ENCODE data around the gene TACC2. TPM values are rescaled to one million over a fixed set of nuclear protein-coding genes. Genes with fewer than 3 reads are reported as not detected.

TACC2 gene
- total RNA-seq, 4 donors from 2014 or later = 46.5 to 106 (median 71.6) TPM

DNA sequence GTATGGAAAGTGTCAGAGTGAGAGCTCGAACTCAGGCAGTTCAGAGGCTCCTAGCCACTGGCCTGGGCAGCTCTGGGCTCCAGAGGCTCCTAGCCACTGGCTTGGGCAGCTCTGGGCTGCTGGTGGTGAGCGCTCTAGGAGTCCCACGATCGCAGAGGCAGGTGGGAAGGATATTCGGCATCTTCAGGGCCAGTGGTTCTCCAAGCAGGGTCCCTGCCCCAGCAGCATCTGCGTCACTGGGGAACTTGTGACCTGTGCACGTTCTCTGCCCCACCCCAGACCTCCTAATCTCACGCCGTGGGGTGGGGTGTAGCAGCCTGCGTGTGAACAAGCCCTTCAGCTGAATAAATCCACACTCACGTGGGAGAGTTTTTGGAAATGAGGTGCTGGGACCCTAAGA lies 256.9 kb downstream of the TACC2 start:
- peaks cover 0 to 13% (median 0%) of the 10 kb centered on the region in 3 donors for H3K4me1 ChIP-seq
- intact Hi-C loops (cut with DNase I) = no loop called here
- H3K27ac ChIP-seq = no peak overlapping the region
- peaks cover 4 to 100% (median 5%) of the 10 kb centered on the region in 3 donors for H3K36me3 ChIP-seq
- no peaks in the 10 kb centered on the region for H3K27me3 ChIP-seq
- TF ChIP-seq, protein P1, sequence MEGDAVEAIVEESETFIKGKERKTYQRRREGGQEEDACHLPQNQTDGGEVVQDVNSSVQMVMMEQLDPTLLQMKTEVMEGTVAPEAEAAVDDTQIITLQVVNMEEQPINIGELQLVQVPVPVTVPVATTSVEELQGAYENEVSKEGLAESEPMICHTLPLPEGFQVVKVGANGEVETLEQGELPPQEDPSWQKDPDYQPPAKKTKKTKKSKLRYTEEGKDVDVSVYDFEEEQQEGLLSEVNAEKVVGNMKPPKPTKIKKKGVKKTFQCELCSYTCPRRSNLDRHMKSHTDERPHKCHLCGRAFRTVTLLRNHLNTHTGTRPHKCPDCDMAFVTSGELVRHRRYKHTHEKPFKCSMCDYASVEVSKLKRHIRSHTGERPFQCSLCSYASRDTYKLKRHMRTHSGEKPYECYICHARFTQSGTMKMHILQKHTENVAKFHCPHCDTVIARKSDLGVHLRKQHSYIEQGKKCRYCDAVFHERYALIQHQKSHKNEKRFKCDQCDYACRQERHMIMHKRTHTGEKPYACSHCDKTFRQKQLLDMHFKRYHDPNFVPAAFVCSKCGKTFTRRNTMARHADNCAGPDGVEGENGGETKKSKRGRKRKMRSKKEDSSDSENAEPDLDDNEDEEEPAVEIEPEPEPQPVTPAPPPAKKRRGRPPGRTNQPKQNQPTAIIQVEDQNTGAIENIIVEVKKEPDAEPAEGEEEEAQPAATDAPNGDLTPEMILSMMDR (IDR thresholded peaks at IDR 0.05) = no peak
- TF ChIP-seq POLR2A (IDR thresholded peaks at IDR 0.05) = no peak
- H3K9me3 ChIP-seq = no peaks in the 10 kb centered on the region
- H3K4me3 ChIP-seq = no peak overlapping the region
- DNase-seq = no peak
- WGBS, 2 donors = 100% methylated on average over 6 of the region's 11 CpGs; no CpG with 5 or more reads in 1 of the 2 donors

DNA sequence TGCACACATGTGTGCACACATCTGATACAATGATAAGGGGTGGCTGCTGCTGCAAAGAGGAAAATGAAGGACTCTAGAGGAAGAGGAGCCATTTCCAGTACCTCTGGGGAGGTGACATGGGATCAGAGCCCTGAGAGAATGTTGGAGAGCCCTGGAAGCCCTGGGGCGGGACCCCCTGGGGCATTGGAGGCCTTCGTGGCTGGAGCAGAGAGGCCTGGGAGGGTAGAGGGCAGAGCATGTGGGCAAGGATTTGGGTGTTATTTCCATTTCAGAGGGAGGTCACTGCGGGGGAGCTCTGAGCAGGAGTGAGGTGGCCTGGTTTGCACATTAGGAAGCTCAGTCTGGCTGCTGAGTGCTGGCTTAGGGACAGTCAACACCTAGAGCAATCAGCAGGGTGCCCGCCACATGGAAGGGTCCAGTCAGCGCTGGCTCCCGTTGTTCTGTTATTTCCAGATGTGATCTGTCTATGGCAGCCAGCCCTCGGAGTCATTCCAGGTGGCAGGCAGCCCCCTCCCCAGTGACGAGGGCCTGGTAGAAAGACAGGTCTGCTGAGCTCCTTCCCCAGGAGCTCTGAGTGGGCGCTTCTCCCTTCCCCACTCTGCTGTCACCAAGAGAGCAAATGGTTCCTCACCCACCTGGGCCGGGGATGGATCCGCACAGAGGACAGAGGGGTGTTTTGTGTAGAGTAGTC lies 258.0 kb downstream of the TACC2 start:
- Histone ChIP-seq H3K4me3 (no peak overlapping the region), H3K36me3 (peaks cover 0 to 100% (median 5%) of the 10 kb centered on the region in 3 donors), H3K27me3 (no peaks in the 10 kb centered on the region), H3K9me3 (no peaks in the 10 kb centered on the region), H3K27ac (no peak overlapping the region), H3K4me1 (peaks cover 0 to 13% (median 0%) of the 10 kb centered on the region in 3 donors)
- intact Hi-C loops (cut with DNase I) = no loop called here
- TF ChIP-seq, protein P1 (IDR thresholded peaks at IDR 0.05) = no peak
- no peak for TF ChIP-seq POLR2A (IDR thresholded peaks at IDR 0.05)
- WGBS, 2 donors = 68 to 92% methylated on average over 3 to 7 of the region's 11 CpGs
- DNase-seq = no peak

DNA sequence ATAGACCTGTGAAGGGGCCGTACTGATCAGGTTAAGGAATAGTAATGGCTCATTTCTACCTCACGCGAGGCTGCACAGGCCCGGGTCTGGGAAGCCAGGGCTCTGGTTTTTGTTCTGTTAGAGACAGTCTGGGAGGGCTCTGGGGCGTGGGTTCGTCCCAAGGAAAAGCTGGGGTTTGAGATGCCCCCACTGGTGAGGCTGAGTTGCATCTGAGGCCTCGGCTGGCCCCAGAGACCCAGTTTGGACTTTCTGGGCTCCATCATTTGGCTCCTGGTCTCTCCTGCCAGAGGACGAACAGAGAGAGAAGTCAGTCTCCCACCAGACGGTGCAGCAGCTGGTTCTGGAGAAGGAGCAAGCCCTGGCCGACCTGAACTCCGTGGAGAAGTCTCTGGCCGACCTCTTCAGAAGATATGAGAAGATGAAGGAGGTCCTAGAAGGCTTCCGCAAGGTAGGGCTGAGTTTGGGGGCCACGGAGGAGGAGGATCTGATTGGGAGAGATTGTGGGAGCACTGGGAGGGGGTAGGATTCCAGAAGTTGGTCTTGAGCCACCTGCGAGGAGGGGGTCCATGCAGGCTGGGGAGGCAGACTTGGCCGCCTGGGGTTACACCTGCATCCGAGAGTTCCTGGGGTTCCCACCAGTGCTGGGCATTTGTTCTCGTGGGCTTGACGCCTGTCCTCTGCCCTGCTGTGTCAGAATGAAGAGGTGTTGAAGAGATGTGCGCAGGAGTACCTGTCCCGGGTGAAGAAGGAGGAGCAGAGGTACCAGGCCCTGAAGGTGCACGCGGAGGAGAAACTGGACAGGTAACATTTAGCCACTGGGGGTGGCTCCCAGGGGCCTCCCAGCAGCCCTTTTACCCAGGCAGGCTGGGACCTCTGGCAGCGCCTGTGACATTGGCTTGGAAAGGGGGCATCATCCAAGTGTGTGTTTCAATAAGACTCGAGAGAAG lies 259.7 kb downstream of the TACC2 start:
- DNase-seq = no peak
- H3K4me3 ChIP-seq = no peak overlapping the region
- H3K9me3 ChIP-seq = no peaks in the 10 kb centered on the region
- TF ChIP-seq, protein P1 (IDR thresholded peaks at IDR 0.05) = no peak
- no peak for TF ChIP-seq POLR2A (IDR thresholded peaks at IDR 0.05)
- intact Hi-C loops (cut with DNase I) = no loop called here
- H3K4me1 ChIP-seq = peaks cover 0 to 5% (median 0%) of the 10 kb centered on the region in 3 donors
- no peaks in the 10 kb centered on the region for H3K27me3 ChIP-seq
- WGBS, 2 donors = 93 to 97% methylated on average over 13 to 17 of the region's 25 CpGs
- H3K36me3 ChIP-seq = peaks cover 0 to 99% (median 5%) of the 10 kb centered on the region in 3 donors
- H3K27ac ChIP-seq = no peak overlapping the region

DNA sequence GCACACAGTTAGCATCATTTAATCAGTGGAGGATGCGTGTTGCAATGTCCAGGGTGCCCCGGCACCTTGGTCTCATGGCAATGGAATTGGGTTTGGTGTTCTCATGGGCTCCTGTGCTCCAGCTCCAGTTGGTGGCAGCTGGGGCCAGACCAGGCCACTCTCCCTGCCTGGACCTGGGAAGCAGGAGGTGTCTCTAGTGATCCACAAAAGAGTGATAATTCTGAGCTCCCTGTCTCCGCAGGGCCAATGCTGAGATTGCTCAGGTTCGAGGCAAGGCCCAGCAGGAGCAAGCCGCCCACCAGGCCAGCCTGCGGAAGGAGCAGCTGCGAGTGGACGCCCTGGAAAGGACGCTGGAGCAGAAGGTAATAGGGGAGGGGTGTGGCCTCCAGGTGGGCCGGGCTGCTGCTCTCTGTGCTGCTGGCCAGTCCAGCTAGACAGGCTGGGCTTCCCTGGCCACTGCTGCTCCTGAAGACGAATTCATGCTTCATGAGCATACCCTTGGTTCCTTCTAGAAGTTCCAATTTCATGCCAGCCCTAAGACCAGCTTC lies 260.4 kb downstream of the TACC2 start:
- no peak for DNase-seq
- H3K9me3 ChIP-seq = no peaks in the 10 kb centered on the region
- no peak overlapping the region for H3K27ac ChIP-seq
- H3K4me1 ChIP-seq = no peaks in the 10 kb centered on the region
- H3K27me3 ChIP-seq = no peaks in the 10 kb centered on the region
- TF ChIP-seq POLR2A (IDR thresholded peaks at IDR 0.05) = no peak
- TF ChIP-seq, protein P1 (IDR thresholded peaks at IDR 0.05) = no peak
- intact Hi-C loops (cut with DNase I) = no loop called here
- WGBS, 2 donors = 83 to 84% methylated on average over 4 to 9 of the region's 11 CpGs
- no peak overlapping the region for H3K4me3 ChIP-seq
- peaks cover 0 to 99% (median 5%) of the 10 kb centered on the region in 3 donors for H3K36me3 ChIP-seq
